ENCODE data around the gene SLC22A7.

SLC22A7 gene

GRCh38 chr6:43277643-43278523 is 20.2 kb upstream of the SLC22A7 start:
- H3K4me3 ChIP-seq (replicated peaks; ENCODE audit: low read depth, low read length), result no peak overlapping the region
- DNase-seq (ENCODE audit: extremely low read depth, insufficient read length), result no peak
- no peak for TF ChIP-seq CTCF (IDR thresholded peaks at IDR 0.05; ENCODE audit: insufficient read depth, low read length, poor library complexity, severe bottlenecking)
- H3K36me3 ChIP-seq (ENCODE audit: control insufficient read depth, insufficient read depth, low read length), result no peaks in the 10 kb centered on the region
- H3K27me3 ChIP-seq (replicated peaks; ENCODE audit: control insufficient read depth, insufficient read depth, low read length), result no peaks in the 10 kb centered on the region; the same call in 1 of the 2 replicates

GRCh38 chr6:43278524-43279078 is 19.5 kb upstream of the SLC22A7 start:
- Histone ChIP-seq H3K4me3 (replicated peaks; ENCODE audit: low read depth, low read length) (no peak overlapping the region), H3K27me3 (replicated peaks; ENCODE audit: control insufficient read depth, insufficient read depth, low read length) (no peaks in the 10 kb centered on the region; the same call in 1 of the 2 replicates), H3K36me3 (ENCODE audit: control insufficient read depth, insufficient read depth, low read length) (no peaks in the 10 kb centered on the region)
- DNase-seq (ENCODE audit: extremely low read depth, insufficient read length), result no peak
- no peak for TF ChIP-seq CTCF (IDR thresholded peaks at IDR 0.05; ENCODE audit: insufficient read depth, low read length, poor library complexity, severe bottlenecking)

- H3K27me3 ChIP-seq (replicated peaks; ENCODE audit: control insufficient read depth, insufficient read depth, low read length), result no peaks in the 10 kb centered on the region; the same call in 1 of the 2 replicates
Measured at GRCh38 chr6:43280234-43280633, 17.8 kb upstream of the SLC22A7 start.

GRCh38 chr6:43282060-43282459 is 16.0 kb upstream of the SLC22A7 start:
- no peak for TF ChIP-seq CTCF (IDR thresholded peaks at IDR 0.05; ENCODE audit: insufficient read depth, low read length, poor library complexity, severe bottlenecking)
- no peaks in the 10 kb centered on the region; the same call in 1 of the 2 replicates for H3K27me3 ChIP-seq (replicated peaks; ENCODE audit: control insufficient read depth, insufficient read depth, low read length)
- H3K36me3 ChIP-seq (ENCODE audit: control insufficient read depth, insufficient read depth, low read length), result no peaks in the 10 kb centered on the region

More at GRCh38 chr6:43280234-43280633, 17.8 kb upstream of the SLC22A7 start:
- no peak for TF ChIP-seq CTCF (IDR thresholded peaks at IDR 0.05; ENCODE audit: insufficient read depth, low read length, poor library complexity, severe bottlenecking)
- Histone ChIP-seq H3K4me3 (replicated peaks; ENCODE audit: low read depth, low read length) (no peak overlapping the region), H3K36me3 (ENCODE audit: control insufficient read depth, insufficient read depth, low read length) (no peaks in the 10 kb centered on the region)
- DNase-seq (ENCODE audit: extremely low read depth, insufficient read length), result no peak

GRCh38 chr6:43282636-43283513 is 15.2 kb upstream of the SLC22A7 start:
- no peak for DNase-seq (ENCODE audit: extremely low read depth, insufficient read length)
- TF ChIP-seq CTCF (IDR thresholded peaks at IDR 0.05; ENCODE audit: insufficient read depth, low read length, poor library complexity, severe bottlenecking), result no peak
- Histone ChIP-seq H3K4me3 (replicated peaks; ENCODE audit: low read depth, low read length) (no peak overlapping the region), H3K27me3 (replicated peaks; ENCODE audit: control insufficient read depth, insufficient read depth, low read length) (no peaks in the 10 kb centered on the region; the same call in 1 of the 2 replicates), H3K36me3 (ENCODE audit: control insufficient read depth, insufficient read depth, low read length) (no peaks in the 10 kb centered on the region)

More at GRCh38 chr6:43282060-43282459, 16.0 kb upstream of the SLC22A7 start:
- DNase-seq (ENCODE audit: extremely low read depth, insufficient read length), result no peak
- no peak overlapping the region for H3K4me3 ChIP-seq (replicated peaks; ENCODE audit: low read depth, low read length)
